CD4-positive, alpha-beta T cell (primary cell): ENCODE results near the gene CDK14. TPM values are rescaled to one million over a fixed set of nuclear protein-coding genes. Genes with fewer than 3 reads are reported as not detected.

Experiments used
- ATAC-seq: fragments of 200-7000 bp; cut with Tn5 transposase; one replicate; pipeline ENCODE4 v1.10.0; 2022; ENCODE audit warnings: mild to moderate bottlenecking; ENCODE audit not compliant: poor library complexity
- CTCF ChIA-PET: fragments of 350-600 bp; sonication (Branson Sonifier 250); formaldehyde crosslinking; loops from one replicate; lab custom pipeline; 2021; ENCODE audit warnings: antibody characterized with exemption, inconsistent platforms; lab: Charles Lee
- POLR2A ChIA-PET: fragments of 350-600 bp; sonication (Branson Sonifier 250); formaldehyde crosslinking; loops from one replicate; lab custom pipeline; 2021; ENCODE audit warnings: antibody characterized with exemption, inconsistent platforms; lab: Charles Lee
- DNase-seq, 14 experiments: peaks; one replicate each; pipeline ENCODE4 v3.0.0-alpha.2; 2013 to 2020; ENCODE audit warnings: mixed read lengths in 2 of 14
- H3K27ac ChIP-seq, 2 donors: one replicate each; pipeline versions ENCODE4 v1.5.1 to v1.7.0; 2013; ENCODE audit warnings: low read length in 2 of 2, low read depth in 1 of 2, mild to moderate bottlenecking in 1 of 2
- H3K27me3 ChIP-seq, 2 experiments: 1 replicate in 1 of 2; 2 replicates in 1 of 2; pipeline versions ENCODE4 v1.6.1 to v1.7.0; 2013; ENCODE audit warnings: low read length in 2 of 2, control low read depth in 1 of 2, mild to moderate bottlenecking in 1 of 2, moderate library complexity in 1 of 2; ENCODE audit not compliant: insufficient read depth in 2 of 2, control insufficient read depth in 1 of 2
- H3K36me3 ChIP-seq: one replicate; pipeline ENCODE4 v1.6.1; 2013; ENCODE audit warnings: low read length, control low read depth; ENCODE audit not compliant: insufficient read depth
- H3K4me1 ChIP-seq: one replicate; pipeline ENCODE4 v1.6.1; 2013; ENCODE audit warnings: low read length, control low read depth; ENCODE audit not compliant: insufficient read depth
- H3K4me3 ChIP-seq: one replicate; pipeline ENCODE4 v1.5.1; 2013; ENCODE audit warnings: mild to moderate bottlenecking, low read length, moderate library complexity
- H3K9me3 ChIP-seq, 2 experiments: 1 replicate in 1 of 2; 2 replicates in 1 of 2; pipeline versions ENCODE4 v1.6.1 to v1.7.0; 2013; ENCODE audit warnings: low read length in 2 of 2, mild to moderate bottlenecking in 2 of 2, control low read depth in 1 of 2, moderate library complexity in 1 of 2; ENCODE audit not compliant: control insufficient read depth in 1 of 2, insufficient read depth in 1 of 2
- H3K27ac Mint-ChIP-seq: one replicate; pipeline ENCODE4 v1.8.0; 2020; ENCODE audit warnings: mixed read lengths
- H3K27me3 Mint-ChIP-seq: one replicate; pipeline ENCODE4 v1.8.0; 2021; ENCODE audit warnings: mixed read lengths
- H3K36me3 Mint-ChIP-seq: one replicate; pipeline ENCODE4 v1.8.0; 2021; ENCODE audit warnings: low read depth, mixed read lengths
- H3K4me1 Mint-ChIP-seq: one replicate; pipeline ENCODE4 v1.8.0; 2021; ENCODE audit warnings: low read depth, mixed read lengths
- H3K4me3 Mint-ChIP-seq: one replicate; pipeline ENCODE4 v1.8.0; 2020; ENCODE audit warnings: mild to moderate bottlenecking, mixed read lengths
- H3K9me3 Mint-ChIP-seq: one replicate; pipeline ENCODE4 v1.8.0; 2020; ENCODE audit warnings: mixed read lengths
- CTCF ChIP-seq: fragments of 200-600 bp; IDR thresholded peaks from one replicate; pipeline ENCODE4 v1.8.0; 2022; ENCODE audit warnings: antibody characterized with exemption, mild to moderate bottlenecking
- intact Hi-C, 2 experiments: fragments of 100-400 bp; cut with DNase I in 1 of 2; cut with micrococcal nuclease in 1 of 2; formaldehyde crosslinking; loops; one replicate each; pipeline versions ENCODE4 v1.15.1 to v1.9.0; 2023 to 2025; cut with DNase I, micrococcal nuclease
- total RNA-seq, 174 experiments: library from RNA in 2 of 174; stranded (reverse) in 2 of 174; gene quantifications; one replicate each; pipeline ENCODE4 v1.2.3 and lab custom pipeline; 2021 to 2026

Gene CDK14
- total RNA-seq, 2 experiments from 2014 or later, result 0.45 to 0.47 TPM

- H3K36me3 Mint-ChIP-seq, result no peaks in the 10 kb centered on the region
- no peak for TF ChIP-seq CTCF
- H3K27ac Mint-ChIP-seq, result no peak overlapping the region
- H3K4me1 Mint-ChIP-seq, result no peaks in the 10 kb centered on the region
- POLR2A ChIA-PET, result no interaction called here
- DNase-seq, result no peak
- no peak overlapping the region for H3K4me3 ChIP-seq
- intact Hi-C loops, result no loop called here
- CTCF ChIA-PET, result no interaction called here
- no peak for ATAC-seq
- H3K9me3 Mint-ChIP-seq, result peaks cover 6% of the 10 kb centered on the region
- no peaks in the 10 kb centered on the region for H3K27me3 ChIP-seq
- no peaks in the 10 kb centered on the region for H3K27me3 Mint-ChIP-seq
- H3K36me3 ChIP-seq, result no peaks in the 10 kb centered on the region
- H3K4me3 Mint-ChIP-seq, result no peak overlapping the region
- H3K9me3 ChIP-seq, result no peaks in the 10 kb centered on the region
- H3K4me1 ChIP-seq, result no peaks in the 10 kb centered on the region
- no peak overlapping the region for H3K27ac ChIP-seq
Observed at GRCh38 chr7:90818341-90818740, 222.2 kb downstream of the CDK14 start.

GRCh38 chr7:90821961-90822620 lies 226.0 kb downstream of the CDK14 start:
- no peak for ATAC-seq
- Mint-ChIP-seq H3K36me3 (no peaks in the 10 kb centered on the region), H3K4me3 (no peak overlapping the region), H3K27me3 (no peaks in the 10 kb centered on the region), H3K9me3 (peaks cover 6% of the 10 kb centered on the region), H3K4me1 (no peaks in the 10 kb centered on the region), H3K27ac (no peak overlapping the region)
- Histone ChIP-seq H3K27ac (no peak overlapping the region), H3K36me3 (no peaks in the 10 kb centered on the region), H3K4me3 (no peak overlapping the region), H3K4me1 (no peaks in the 10 kb centered on the region), H3K27me3 (no peaks in the 10 kb centered on the region), H3K9me3 (no peaks in the 10 kb centered on the region)
- no peak for DNase-seq
- TF ChIP-seq CTCF, result no peak
- ChIA-PET POLR2A (no interaction called here), CTCF (no interaction called here)
- intact Hi-C loops, result no loop called here

DNA sequence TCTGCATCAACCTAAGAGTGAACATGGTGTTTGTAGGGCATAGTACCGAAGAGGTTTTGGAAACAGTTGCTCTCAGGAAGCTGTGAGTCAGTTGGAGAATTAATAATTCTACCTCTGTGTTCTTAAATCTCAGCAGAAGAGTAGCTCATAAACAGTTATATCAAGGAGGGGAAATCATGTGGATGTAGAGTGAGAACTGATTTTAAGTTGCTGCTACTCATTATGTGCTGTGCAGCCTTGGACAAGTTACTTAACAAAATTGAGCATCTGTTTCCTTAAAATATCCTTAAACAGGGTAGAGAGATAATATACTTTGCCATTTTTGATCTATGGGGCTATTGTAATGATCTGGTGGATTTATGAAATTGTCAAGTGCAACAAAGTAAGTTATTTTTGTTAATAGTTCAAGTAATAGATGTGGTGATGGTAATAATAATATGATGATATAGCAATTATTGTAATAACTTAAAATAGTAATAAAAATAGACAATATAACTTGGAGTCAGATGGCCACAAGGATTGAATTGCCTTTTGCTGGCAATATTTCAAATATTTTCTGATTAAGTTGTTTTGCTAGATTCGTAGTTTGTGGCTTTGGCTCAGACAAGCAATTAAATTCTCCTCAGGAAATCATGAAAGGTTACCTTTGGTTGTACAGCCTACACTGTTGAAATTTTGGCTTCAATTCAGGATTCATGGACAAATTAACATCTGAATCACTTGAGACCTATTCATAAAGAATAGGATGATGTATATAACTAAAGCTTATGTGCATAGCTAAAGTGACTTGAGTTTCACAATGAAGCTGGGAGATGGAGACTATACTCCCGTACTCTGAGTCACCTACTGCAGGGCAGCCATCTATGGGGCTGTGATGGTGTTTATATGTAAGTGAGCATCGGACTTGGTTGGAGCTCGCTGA lies 228.5 kb downstream of the CDK14 start:
- H3K36me3 ChIP-seq, result no peaks in the 10 kb centered on the region
- H3K4me3 ChIP-seq, result no peak overlapping the region
- Mint-ChIP-seq H3K4me1 (no peaks in the 10 kb centered on the region), H3K27ac (no peak overlapping the region), H3K9me3 (peaks cover 9% of the 10 kb centered on the region), H3K4me3 (no peak overlapping the region), H3K27me3 (no peaks in the 10 kb centered on the region), H3K36me3 (no peaks in the 10 kb centered on the region)
- no peak overlapping the region for H3K27ac ChIP-seq
- CTCF ChIA-PET, result no interaction called here
- no peak for DNase-seq
- H3K27me3 ChIP-seq, result no peaks in the 10 kb centered on the region
- no peak for TF ChIP-seq CTCF
- POLR2A ChIA-PET, result no interaction called here
- H3K4me1 ChIP-seq, result no peaks in the 10 kb centered on the region
- peaks cover 0 to under 1% of the 10 kb centered on the region in 2 experiments for H3K9me3 ChIP-seq
- ATAC-seq, result no peak
- intact Hi-C loops, result no loop called here
